DMS53 (cell line): Measurements from ENCODE around the gene CCDC71L.
"Not testable (repeated sequence)": the region's sequence is repeated elsewhere in the genome, so short reads cannot be mapped to it uniquely, and the experiment has no call there.

Experiments used
- DNase-seq: peaks from one replicate; lab custom pipeline; 2025; lab: John Stamatoyannopoulos, UW

CCDC71L gene

DNA sequence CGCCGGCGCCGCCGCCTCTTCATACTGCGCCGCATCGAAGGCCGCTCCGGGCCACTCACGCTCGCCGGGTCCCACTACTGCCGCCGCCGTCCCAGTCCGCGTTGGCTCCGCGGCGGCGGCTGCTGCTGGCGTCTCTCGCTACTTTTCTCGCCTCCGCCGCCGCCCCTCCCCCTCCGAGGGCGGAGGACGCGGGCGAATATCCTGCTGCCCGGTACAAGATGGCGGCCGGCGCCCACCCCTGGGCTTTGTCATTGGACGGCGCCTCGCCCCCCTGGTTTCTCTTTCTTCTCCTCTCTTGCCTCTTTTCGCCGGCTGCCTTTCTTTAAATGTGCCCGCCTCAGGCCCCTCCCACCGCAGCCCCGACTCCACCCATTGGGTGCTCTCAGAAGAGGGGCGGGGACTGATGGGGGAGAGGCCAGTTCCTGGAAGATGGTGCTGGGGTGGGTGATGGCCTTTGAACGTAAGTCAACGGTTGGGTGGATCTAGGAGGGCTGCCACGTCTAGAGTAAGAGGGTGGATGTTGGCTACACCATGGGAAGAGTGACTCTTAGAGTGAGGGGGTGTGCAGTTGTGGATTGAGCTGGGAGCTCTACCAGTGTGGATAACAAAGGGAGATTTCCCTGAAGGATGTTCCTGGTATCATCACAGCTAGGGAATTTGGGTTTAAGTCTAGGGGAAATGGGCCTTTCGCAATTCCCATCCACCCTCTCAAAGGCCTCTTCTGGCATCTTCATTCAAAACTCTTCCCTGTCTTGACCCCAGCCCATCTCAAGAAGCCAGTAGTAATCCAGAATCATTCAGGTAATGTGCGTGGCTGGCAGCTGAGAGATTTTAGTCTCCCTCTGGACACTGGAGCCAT is at the start of gene CCDC71L:
CCDC71L (minus strand) TSS at position 297 of the 859 bp plus-strand sequence; CDS start at position 35, 262 bp downstream.
- DNase-seq = peak; percentile 96

DNA sequence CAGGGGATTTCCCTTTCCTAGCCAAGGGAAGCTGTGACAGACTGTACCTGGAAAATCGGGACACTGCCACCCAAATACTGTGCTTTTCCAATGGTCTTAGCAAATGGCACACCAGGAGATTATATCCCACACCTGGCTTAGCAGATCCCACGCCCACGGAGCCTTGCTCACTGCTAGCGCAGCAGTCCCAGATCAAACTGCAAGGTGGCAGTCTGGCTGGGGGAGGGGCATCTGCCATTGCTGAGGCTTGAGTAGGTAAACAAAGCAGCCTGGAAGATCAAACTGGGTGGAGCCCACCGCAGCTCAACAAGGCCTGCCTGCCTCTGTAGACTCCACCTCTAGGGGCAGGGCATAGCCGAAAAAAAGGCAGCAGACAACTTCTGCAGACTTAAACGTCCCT is 48.6 kb upstream of the CCDC71L start:
- peak; percentile 16 for DNase-seq

DNA sequence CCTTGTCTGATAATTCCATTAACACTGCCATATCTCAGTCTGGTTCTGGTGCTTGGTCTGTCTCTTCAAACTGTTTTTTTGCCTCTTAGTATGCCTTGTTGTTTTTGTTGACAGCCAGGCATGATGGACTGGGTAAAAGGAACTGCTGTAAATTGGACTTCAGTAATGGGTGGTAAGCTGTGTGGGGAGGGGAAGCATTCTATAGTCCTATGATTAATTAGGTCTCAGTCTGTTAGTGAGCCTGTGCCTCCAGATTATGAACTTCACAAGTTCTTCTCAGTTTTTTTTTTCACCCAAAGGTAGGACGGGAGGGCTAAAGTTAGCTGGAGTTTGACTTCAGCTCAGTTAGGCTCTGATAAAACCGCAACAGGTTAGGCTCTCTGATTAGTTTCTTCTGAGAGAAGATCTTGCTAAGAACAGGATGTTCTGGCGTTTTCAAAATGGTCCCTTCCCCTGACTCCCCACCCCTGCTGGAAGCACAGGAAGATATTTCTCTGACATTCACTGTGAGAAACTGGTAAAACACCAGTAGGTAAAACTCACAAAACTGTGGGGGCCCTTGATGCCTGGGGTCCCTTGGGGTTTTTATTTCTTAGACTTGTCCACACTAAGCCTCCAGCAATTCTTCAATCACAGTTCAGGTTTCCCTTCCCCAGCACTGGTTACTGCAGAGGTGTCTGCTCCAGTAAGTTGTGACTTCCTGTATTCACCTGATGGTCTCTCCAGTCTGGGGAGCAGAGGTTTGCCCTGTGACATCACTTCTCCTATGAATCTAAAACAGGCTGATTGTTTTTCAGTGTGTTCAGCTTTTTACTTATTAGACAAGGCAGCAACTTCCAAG is 43.3 kb upstream of the CCDC71L start:
- DNase-seq = peak; percentile 48

DNA sequence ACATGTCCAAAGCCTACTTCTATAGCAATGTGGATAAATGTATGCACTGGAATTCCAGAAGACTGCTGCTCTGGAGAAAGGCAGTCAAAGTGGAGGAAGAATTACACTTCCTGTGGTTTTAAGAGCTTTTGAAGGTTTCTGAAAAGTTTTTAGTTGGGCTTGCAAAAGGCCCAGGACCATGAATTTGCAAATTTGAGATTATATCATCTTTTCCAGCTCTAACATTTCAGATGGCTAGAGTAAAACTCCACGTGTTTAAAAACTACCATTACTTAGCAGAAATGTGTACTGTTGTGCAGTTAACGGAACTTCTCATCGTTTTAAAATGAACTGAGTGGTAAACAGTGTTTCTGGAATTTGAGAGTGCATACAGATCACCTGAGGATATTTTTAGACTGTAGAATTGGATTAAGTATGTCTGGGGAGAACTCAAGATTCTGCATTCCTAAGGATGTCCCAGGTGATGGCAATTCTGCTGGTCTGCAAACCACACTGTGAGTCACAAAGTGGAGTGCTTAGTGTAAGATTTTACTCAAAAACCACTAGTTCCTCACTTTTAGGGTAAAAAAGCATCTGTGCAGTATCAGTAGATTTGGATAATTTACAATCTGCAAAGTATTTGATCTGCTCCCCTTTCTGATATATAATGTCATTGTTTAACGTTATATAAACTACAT is 32.9 kb upstream of the CCDC71L start:
- no peak for DNase-seq

DNA sequence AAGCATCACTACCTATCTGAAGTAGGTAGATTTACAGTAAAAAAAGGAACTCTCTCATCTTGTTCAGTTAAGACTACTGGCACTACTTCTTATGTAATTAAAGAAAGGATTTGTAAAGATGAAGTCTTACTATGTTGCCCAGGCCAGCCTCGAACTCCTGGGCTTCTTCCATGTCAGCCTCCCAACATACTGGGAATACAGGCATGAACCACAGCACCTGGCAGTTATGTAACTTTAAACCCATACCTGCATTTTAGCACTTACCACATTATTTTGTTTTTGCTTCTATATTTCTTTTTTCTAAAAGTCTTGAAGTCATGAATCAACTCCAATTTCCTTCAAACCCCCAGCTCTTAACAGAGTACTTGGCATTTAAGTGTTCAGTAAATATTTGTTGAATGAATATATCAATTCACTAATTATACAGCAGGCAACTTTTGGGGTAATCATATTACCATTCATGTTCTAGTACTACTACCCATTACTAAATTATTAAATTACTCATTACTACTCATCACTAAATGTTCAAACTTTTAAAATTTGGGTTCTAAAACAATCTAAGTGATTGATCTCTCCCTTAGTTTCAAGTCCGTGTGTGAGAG is 31.6 kb upstream of the CCDC71L start:
- peak; percentile 44 for DNase-seq

DNA sequence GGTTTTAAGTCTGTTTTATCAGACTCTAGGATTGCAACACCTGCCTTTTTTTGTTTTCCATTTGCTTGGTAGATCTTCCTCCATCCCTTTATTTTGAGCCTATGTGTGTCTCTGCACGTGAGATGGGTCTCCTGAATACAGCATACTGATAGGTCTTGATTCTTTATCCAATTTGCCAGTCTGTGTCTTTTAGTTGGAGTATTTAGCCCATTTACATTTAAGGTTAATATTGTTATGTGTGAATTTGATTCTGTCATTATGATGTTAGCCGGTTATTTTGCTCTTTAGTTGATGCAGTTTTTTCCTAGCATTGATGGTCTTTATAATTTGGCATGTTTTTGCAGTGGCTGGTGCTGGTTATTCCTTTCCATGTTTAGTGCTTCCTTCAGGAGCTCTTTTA is 27.2 kb upstream of the CCDC71L start:
- not testable (repeated sequence) for DNase-seq

DNA sequence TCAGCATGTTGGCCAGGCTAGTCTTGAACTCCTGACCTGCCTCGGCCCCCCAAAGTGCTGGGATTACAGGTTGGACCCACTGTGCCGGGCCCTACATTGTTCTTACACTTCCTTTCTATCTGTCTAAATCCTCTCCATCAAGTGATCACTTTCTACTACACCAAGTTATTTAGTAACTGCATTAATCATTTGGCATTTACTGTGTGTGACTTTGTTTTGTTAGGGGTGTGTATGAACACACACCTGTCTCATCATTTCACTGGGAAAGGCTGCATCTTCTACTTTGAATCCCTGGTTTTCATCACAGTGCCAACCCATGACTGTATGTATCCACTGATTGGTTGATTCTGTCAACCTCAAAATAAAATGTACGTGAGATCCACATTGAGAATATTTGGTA is 23.0 kb upstream of the CCDC71L start:
- DNase-seq = no peak

DNA sequence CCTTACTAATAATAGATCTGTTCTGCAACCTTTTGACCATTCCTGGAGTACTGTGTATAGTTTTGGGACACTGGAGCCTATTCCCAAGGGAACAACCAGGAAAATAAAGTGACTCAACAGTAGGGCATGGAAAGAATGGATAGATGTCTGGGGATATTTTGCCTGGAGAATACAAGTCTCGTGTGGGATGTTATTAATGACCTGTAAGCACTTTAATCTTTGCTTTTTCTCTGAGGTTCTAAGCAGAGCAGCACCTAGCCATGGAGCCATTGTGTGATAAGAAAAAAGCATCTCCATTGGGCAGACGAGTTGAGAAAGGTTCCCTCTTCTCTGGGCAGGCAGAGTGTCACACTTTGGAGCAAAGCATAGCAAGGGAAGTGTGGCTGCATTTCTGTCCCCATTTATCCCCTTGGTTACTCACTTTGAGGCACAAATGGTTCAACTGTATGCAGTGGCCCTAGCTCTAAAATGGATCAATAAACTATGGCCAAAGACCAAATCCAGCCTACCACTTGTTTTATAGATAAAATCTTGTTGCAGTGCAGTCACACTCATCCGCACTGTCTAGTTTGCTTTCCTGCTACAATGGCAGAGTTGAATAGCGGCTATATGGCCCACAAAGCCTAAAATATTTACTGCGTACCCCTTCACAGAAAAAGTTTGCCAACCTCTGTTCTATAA is 21.0 kb upstream of the CCDC71L start:
- DNase-seq = no peak

DNA sequence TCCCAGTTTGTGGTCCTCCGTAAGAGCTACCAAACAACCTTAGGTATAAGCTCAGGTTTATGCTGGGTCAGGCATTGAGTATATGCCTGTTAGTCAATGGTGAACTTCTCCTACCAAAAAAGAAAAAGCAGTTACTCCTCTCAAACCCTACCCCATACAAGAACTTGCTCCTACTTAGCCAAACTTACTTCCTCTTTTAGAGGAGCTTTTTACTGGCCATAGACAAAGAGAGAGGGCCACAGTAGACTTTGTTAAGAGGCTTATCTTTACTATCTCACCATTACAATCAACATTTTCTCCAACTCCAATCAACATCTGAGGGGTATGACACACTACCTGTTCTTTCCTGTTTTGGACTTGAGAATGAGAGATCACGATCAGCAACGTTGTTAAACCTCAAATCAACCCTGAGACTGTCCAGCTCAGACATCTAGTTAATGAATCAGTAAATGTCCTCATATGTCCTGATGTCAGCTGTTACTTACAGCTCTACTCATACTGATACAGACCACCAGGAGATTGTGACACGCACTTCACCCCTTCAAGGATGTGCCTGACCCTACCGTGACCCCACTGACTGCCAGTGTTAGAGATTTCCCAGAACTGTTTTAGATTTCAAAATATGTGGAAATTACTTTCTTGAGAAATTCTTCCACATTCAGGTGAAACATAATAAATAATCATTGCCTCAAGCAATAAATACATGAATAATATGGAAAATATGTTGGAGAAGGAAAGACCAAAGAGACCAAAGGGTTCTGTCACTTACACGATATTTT is 18.4 kb upstream of the CCDC71L start:
- DNase-seq = no peak

DNA sequence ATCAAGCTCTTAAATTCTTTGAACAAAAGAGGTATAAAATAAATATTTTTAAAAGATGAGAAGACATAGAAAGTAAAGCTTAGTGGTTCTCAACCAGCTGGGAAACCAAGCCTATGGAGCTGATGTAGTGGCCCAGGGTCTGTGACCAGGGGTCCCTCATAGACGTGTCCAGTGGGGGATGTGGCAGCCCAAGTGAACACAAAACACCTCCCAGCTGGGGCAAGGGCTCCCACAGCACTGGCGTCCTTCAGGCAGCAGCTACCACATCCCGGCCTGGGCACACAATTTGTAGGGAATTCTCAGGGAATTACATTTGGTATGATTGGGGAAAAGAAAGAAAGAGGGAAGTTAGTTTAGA is 17.8 kb upstream of the CCDC71L start:
- no peak for DNase-seq

DNA sequence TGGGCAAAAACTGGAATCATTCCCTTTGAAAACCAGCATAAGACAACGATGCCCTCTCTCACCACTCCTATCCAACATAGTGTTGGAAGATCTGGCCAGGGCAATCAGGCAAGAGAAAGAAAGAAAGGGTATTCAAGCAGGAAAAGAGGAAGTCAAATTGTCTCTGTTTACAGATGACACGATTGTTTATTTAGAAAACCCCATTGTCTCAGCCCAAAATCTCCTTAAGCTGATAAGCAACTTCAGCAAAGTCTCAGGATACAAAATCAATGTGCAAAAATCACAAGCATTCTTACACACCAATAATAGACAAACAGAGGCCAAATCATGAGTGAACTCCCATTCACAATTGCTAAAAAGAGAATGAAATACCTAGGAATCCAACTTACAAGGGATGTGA is 15.5 kb upstream of the CCDC71L start:
- not testable (repeated sequence) for DNase-seq

DNA sequence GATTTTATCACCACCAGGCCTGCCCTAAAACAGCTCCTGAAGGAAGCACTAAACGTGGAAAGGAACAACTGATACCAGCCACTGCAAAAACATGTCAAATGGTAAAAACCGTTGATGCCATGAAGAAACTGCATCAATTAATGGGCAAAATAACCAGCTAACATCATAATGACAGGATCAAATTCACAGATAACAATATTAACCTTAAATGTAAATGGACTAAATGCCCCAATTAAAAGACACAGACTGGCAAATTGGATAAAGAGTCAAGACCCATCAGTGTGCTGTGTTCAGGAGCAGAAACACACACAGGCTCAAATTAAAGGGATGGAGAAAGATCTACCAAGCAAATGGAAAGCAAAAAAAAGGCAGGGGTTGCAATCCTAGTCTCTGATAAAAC is 12.7 kb upstream of the CCDC71L start:
- not testable (repeated sequence) for DNase-seq

DNA sequence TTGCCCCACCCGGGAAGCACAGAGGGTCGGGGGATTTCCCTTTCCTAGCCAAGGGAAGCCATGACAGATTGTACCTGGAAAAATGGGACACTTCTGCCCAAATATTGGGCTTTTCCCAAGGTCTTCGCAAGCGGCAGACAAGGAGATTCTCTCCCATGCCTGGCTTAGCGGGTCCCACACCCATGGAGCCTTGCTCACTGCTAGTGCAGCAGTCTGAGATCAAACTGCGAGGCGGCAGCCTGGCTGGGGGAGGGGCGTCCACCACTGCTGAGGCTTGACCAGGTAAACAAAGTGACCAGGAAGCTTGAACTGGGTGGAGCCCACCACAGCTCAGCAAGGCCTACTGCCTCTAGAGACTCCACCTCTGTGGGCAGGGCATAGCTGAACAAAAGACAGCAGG is 11.0 kb upstream of the CCDC71L start:
- not testable (repeated sequence) for DNase-seq

DNA sequence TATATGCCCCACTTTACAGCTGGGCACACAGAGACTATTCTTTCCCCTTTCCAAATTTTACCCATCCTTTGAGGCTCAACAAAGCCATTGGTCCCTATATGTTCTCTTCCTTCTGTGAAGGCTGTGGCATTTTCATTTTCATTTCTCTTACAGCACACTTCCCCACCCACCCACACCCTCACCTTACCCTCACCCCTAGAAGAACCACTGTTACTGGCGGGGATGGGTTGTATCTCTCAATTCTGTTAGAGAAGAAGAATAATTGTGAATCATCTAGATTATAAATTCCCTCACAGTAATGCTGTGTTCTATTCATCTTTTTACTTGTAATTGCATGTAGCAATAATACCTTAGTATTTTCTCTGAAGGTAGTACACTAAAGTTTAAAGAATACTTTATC is 10.2 kb upstream of the CCDC71L start:
- DNase-seq = no peak

DNA sequence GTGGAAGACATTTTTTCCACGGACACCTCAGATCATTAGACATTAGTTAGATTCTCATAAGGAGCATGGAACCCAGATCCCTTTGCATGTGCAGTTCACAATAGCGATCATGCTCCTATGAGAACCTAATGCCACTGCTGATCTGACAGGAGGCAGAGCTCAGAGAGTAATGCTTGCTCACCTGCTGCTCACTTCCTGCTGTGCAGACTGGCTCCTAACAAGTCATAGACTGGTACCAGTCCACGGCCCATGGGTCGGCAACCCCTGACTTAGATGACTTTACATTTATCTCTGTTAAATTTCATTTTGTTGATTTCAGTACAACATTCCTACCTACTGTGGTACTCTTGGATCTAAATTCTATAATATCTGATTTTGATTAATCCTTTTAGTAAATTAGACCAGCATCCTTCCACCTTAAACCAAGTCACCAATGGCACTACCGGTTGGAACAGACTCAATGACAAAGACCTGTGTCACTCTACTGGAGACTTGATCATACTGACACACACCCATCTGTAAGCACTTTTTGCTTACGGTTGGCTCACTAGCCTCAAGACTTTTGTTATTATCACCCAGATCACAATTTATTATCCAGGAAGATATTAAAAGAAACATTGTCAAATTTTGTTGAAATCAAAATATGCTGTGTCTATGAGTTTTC is 8.0 kb upstream of the CCDC71L start:
- peak; percentile 83 for DNase-seq

DNA sequence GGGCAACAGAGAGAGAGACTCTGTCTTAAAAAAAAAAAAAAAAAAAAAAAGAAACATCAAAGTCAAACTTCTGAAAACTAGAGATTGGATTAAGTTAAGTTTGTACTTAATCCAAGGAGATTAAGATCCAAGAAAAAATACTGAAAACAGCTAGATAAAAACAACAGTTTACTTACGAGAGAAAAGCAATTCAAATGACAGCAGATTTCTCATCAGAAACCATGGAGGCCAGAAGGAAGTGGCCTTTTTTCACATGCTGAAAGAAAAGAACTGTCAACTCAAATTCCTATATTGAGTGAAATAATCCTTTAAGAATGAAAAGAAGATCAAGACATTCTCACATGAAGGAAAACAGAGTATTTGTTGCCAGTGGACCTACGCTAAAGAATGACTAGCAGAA is 5.4 kb upstream of the CCDC71L start:
- no peak for DNase-seq

DNA sequence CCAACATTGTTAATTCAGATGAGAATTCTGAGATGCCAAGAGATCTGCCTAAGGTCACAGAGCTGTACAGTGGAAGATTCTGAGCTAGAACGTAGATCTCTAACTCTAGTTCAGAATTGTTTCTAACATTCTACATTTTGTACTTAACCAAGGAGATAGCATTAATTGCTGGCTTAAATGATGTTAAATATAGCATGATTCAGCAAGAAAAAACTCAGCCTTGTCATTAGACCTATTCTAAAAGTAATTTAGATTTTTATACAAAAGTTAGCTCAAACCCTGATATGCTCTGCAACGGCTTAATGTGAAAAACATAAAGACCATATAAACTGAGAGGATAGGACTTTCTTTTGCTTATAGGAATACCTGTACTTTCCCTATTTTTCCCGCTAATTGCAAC is 3.4 kb upstream of the CCDC71L start:
- no peak for DNase-seq

DNA sequence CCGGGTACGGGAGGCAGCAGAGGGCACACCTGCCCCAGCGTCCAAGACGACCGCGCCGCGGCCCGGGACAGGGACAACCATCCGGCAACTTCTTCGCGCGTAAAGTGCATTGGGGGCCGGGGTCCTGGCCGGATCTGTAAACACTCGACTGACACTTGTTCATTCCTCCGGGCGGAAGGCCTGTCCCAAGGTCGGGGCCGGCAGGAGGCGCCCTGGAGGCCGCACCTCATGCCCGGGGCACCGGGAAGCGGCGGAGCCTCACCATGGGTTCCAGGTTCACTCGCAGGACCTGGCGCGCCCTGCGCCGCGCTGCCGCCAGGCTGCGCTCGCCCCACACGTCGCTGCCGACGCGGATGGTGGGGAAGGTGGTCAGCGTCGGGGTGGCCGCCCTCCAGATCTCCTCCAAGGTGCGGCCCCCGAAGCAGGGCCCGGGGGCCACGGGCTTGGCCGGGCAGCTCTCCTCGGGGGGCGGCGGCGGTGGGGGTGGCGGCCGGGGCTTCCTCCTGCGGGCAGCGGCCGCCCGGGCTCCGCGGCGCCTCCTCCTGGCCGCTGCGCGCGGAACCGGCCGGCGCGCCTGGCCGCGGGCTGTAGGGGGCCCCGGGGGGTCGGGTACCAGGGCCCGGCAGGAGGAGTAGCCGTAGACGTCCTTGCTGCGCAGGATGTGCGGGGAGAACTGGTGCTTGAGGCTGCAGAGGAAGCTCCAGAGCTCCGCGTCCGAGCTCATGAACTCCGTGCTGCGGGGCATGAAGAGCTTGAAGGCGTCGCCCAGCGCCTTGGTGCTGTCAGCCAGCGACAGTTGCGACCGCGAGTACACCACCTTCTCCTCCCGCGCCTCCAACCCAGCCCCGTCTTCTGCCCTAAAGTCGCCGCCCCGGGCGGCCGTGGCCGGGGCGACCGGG is 746 bp downstream of the CCDC71L start:
- peak; percentile 95 for DNase-seq
